GM19452 (cell line): ENCODE measurements around the gene NUPR1.
"Not testable (repeated sequence)": the region's sequence is repeated elsewhere in the genome, so short reads cannot be mapped to it uniquely, and the experiment has no call there.

ENCODE experiments used
- ATAC-seq: cut with Tn5 transposase; IDR thresholded peaks from one replicate; pipeline ENCODE4 v1.9.1; 2021; ENCODE audit not compliant: unreplicated experiment

NUPR1 gene

GRCh38 chr16:28555561-28555960 lies 16.8 kb upstream of the NUPR1 start:
- no peak for ATAC-seq

- ATAC-seq = no peak
These were observed 16.1 kb upstream of the NUPR1 start for GRCh38 chr16:28554634-28555423.

- ATAC-seq = peak; percentile 65
These were observed 15.2 kb upstream of the NUPR1 start, which contains the start of gene SGF29 for GRCh38 chr16:28553776-28554633. Gene SGF29, plus strand, starts transcription at chr16:28553920. Its CDS starts 27,150 bp downstream, at chr16:28581070.

- no peak for ATAC-seq
These were observed 10.6 kb upstream of the NUPR1 start for GRCh38 chr16:28549301-28549899.

- ATAC-seq = no peak
These were observed 9.6 kb upstream of the NUPR1 start for GRCh38 chr16:28548306-28548802.

GRCh38 chr16:28546626-28547025 lies 7.9 kb upstream of the NUPR1 start:
- ATAC-seq = no peak

GRCh38 chr16:28545964-28546363 lies 7.2 kb upstream of the NUPR1 start:
- not testable (repeated sequence) for ATAC-seq

GRCh38 chr16:28544998-28545397 lies 6.2 kb upstream of the NUPR1 start:
- ATAC-seq = no peak

- no peak for ATAC-seq
These were observed 4.3 kb upstream of the NUPR1 start for GRCh38 chr16:28543072-28543471.

- ATAC-seq = no peak
These were observed 3.9 kb upstream of the NUPR1 start for GRCh38 chr16:28542646-28543045.

- ATAC-seq = no peak
These were observed 1.6 kb upstream of the NUPR1 start for GRCh38 chr16:28540346-28540745.

- ATAC-seq = no peak
These were observed 626 bp downstream of the NUPR1 start for GRCh38 chr16:28537964-28538732.

GRCh38 chr16:28537076-28537475 lies 1.7 kb downstream of the NUPR1 start:
- no peak for ATAC-seq

- ATAC-seq = no peak
These were observed 4.0 kb downstream of the NUPR1 start for GRCh38 chr16:28534542-28535373.

- no peak for ATAC-seq
These were observed 5.7 kb downstream of the NUPR1 start for GRCh38 chr16:28532940-28533647.

- no peak for ATAC-seq
These were observed 6.7 kb downstream of the NUPR1 start for GRCh38 chr16:28531777-28532744.

GRCh38 chr16:28529124-28529523 lies 9.7 kb downstream of the NUPR1 start:
- ATAC-seq = no peak

GRCh38 chr16:28528463-28528867 lies 10.3 kb downstream of the NUPR1 start:
- no peak for ATAC-seq
